IMR-90 (cell line): ENCODE data around the gene CHTF8. TPM values are rescaled to one million over a fixed set of nuclear protein-coding genes. Genes with fewer than 3 reads are reported as not detected.
A peak's percentile ranks its signal among the peaks of the same experiment; 100 is the strongest.

ENCODE experiments used
- ATAC-seq: fragments of 200-7000 bp; cut with Tn5 transposase; 2 replicates; pipeline ENCODE4 v1.9.1; 2020; ENCODE audit warnings: low read depth, mild to moderate bottlenecking, moderate library complexity
- BruUV-seq: library from RNA; stranded (reverse); fragments of 400-500 nt; replicated peaks from 2 replicates; lab custom pipeline; 2021; lab: Mats Ljungman, UMichigan
- CTCF ChIA-PET: fragments of 300-600 bp; formaldehyde crosslinking; extraction: SDS; loops from one replicate; lab custom pipeline; 2021; ENCODE audit warnings: antibody characterized with exemption; lab: Yijun Ruan, JAX
- POLR2A ChIA-PET: fragments of 300-600 bp; sonication (Branson Sonifier 250); formaldehyde crosslinking; loops from one replicate; lab custom pipeline; 2022; ENCODE audit warnings: antibody characterized with exemption; ENCODE audit not compliant: unreplicated experiment; lab: Charles Lee
- DNase-seq: peaks from one replicate; pipeline ENCODE4 v3.0.0; 2013
- H2AFZ ChIP-seq: replicated peaks from 2 replicates; pipeline ENCODE3; 2013; ENCODE audit warnings: low read length, mild to moderate bottlenecking; ENCODE audit not compliant: poor library complexity
- H2AK5ac ChIP-seq: 2 replicates; pipeline ENCODE4 v1.6.1; 2013; ENCODE audit warnings: low read depth, low read length, inconsistent platforms
- H2AK9ac ChIP-seq: replicated peaks from 2 replicates; pipeline ENCODE3; 2013; ENCODE audit warnings: mild to moderate bottlenecking, low read depth, low read length, moderate library complexity; ENCODE audit not compliant: poor library complexity
- H2BK120ac ChIP-seq: 2 replicates; pipeline ENCODE4 v1.6.1; 2013; ENCODE audit warnings: low read depth, low read length, inconsistent platforms
- H2BK15ac ChIP-seq: 3 replicates; pipeline ENCODE4 v1.6.1; 2013; ENCODE audit warnings: low read depth, low read length, inconsistent platforms
- H2BK20ac ChIP-seq: 2 replicates; pipeline ENCODE4 v1.6.1; 2013; ENCODE audit warnings: low read depth, mild to moderate bottlenecking, inconsistent platforms, low read length, moderate library complexity
- H2BK5ac ChIP-seq: 2 replicates; pipeline ENCODE4 v1.6.1; 2013; ENCODE audit warnings: mild to moderate bottlenecking, low read depth, low read length, inconsistent platforms; ENCODE audit not compliant: poor library complexity, severe bottlenecking
- H3K14ac ChIP-seq: replicated peaks from 2 replicates; pipeline ENCODE4 v1.6.1; 2013; ENCODE audit warnings: low read depth, low read length, inconsistent platforms
- H3K18ac ChIP-seq: 2 replicates; pipeline ENCODE4 v1.6.1; 2013; ENCODE audit warnings: low read depth, low read length, control low read depth
- H3K23ac ChIP-seq: 2 replicates; pipeline ENCODE4 v1.6.1; 2013; ENCODE audit warnings: low read depth, low read length, inconsistent platforms
- H3K27ac ChIP-seq: 2 replicates; pipeline ENCODE4 v1.5.1; 2013; ENCODE audit warnings: mild to moderate bottlenecking, control low read depth, low read length; ENCODE audit not compliant: insufficient read depth
- H3K27me3 ChIP-seq: 2 replicates; pipeline ENCODE4 v1.6.1; 2013; ENCODE audit warnings: low read length; ENCODE audit not compliant: control insufficient read depth, insufficient read depth
- H3K36me3 ChIP-seq: 2 replicates; pipeline ENCODE4 v1.6.1; 2013; ENCODE audit warnings: low read length, mixed read lengths; ENCODE audit not compliant: control insufficient read depth, insufficient read depth
- H3K4ac ChIP-seq: 2 replicates; pipeline ENCODE4 v1.6.1; 2013; ENCODE audit warnings: low read depth, low read length, inconsistent platforms
- H3K4me1 ChIP-seq: 2 replicates; pipeline ENCODE4 v1.6.1; 2013; ENCODE audit warnings: low read length, mixed read lengths; ENCODE audit not compliant: control insufficient read depth, insufficient read depth
- H3K4me2 ChIP-seq: 2 replicates; pipeline ENCODE4 v1.6.1; 2013; ENCODE audit warnings: low read depth, mild to moderate bottlenecking, control low read depth, low read length, moderate library complexity
- H3K4me3 ChIP-seq: 2 replicates; pipeline ENCODE4 v1.5.1; 2013; ENCODE audit warnings: low read depth, mild to moderate bottlenecking, control low read depth, low read length, moderate library complexity; ENCODE audit not compliant: insufficient read depth
- H3K56ac ChIP-seq: 2 replicates; pipeline ENCODE4 v1.6.1; 2013; ENCODE audit warnings: low read length, inconsistent platforms; ENCODE audit not compliant: insufficient read depth; ENCODE audit errors: extremely low read depth
- H3K79me1 ChIP-seq, 2 experiments: 2 replicates each; pipeline ENCODE4 v1.6.1; 2013; ENCODE audit warnings: low read length in 2 of 2, inconsistent platforms in 1 of 2, low read depth in 1 of 2
- H3K9ac ChIP-seq: 2 replicates; pipeline ENCODE4 v1.6.1; 2013; ENCODE audit warnings: low read depth, low read length, control low read depth
- H3K9me1 ChIP-seq: 2 replicates; pipeline ENCODE4 v1.6.1; 2013; ENCODE audit warnings: low read length, inconsistent platforms; ENCODE audit not compliant: insufficient read depth
- H3K9me3 ChIP-seq: 2 replicates; pipeline ENCODE4 v1.6.1; 2013; ENCODE audit warnings: low read length; ENCODE audit not compliant: control insufficient read depth, insufficient read depth
- H4K20me1 ChIP-seq: 2 replicates; pipeline ENCODE4 v1.6.1; 2013; ENCODE audit warnings: low read length, inconsistent platforms; ENCODE audit not compliant: insufficient read depth
- H4K5ac ChIP-seq: 2 replicates; pipeline ENCODE4 v1.6.1; 2013; ENCODE audit warnings: mild to moderate bottlenecking, low read depth, low read length, control low read depth
- H4K8ac ChIP-seq, 2 experiments: 2 replicates each; pipeline ENCODE4 v1.6.1; 2013; ENCODE audit warnings: low read depth in 2 of 2, low read length in 2 of 2, control low read depth in 1 of 2, inconsistent platforms in 1 of 2
- H4K91ac ChIP-seq: 2 replicates; pipeline ENCODE4 v1.6.1; 2013; ENCODE audit warnings: low read depth, low read length, inconsistent platforms; ENCODE audit not compliant: insufficient read depth
- BHLHE40 ChIP-seq: fragments of 150-350 bp; IDR thresholded peaks from 2 replicates; pipeline ENCODE4 v1.6.1; 2016; ENCODE audit warnings: mild to moderate bottlenecking, low read depth, low read length
- CEBPB ChIP-seq: IDR thresholded peaks from 2 replicates; pipeline ENCODE4 v1.6.1; 2012; ENCODE audit warnings: low read depth, low read length, improper control_type of control experiment
- CHD1 ChIP-seq: IDR thresholded peaks from 2 replicates; pipeline ENCODE4 v1.6.1; 2012; ENCODE audit warnings: low read depth, low read length, improper control_type of control experiment
- CTCF ChIP-seq: conservative IDR thresholded peaks from 2 replicates; pipeline ENCODE4 v1.5.1; 2012; ENCODE audit warnings: mild to moderate bottlenecking, low read depth, low read length, improper control_type of control experiment
- MAFK ChIP-seq: IDR thresholded peaks from 2 replicates; pipeline ENCODE4 v1.6.1; 2012; ENCODE audit warnings: low read depth, low read length, improper control_type of control experiment
- MXI1 ChIP-seq: IDR thresholded peaks from 2 replicates; pipeline ENCODE4 v1.6.1; 2012; ENCODE audit warnings: low read depth, mild to moderate bottlenecking, low read length, moderate library complexity, borderline replicate concordance
- NFE2L2 ChIP-seq: fragments of 150-350 bp; IDR thresholded peaks from 2 replicates; pipeline ENCODE4 v1.6.1; 2016; ENCODE audit warnings: low read depth, mild to moderate bottlenecking, low read length
- POLR2A ChIP-seq: IDR thresholded peaks from 2 replicates; pipeline ENCODE4 v1.6.1; 2012; ENCODE audit warnings: mild to moderate bottlenecking, low read depth, low read length
- RCOR1 ChIP-seq: IDR thresholded peaks from 2 replicates; pipeline ENCODE4 v1.6.1; 2012; ENCODE audit warnings: mild to moderate bottlenecking, low read length, improper control_type of control experiment; ENCODE audit not compliant: insufficient replicate concordance
- RFX5 ChIP-seq: IDR thresholded peaks from 2 replicates; pipeline ENCODE4 v1.8.0; 2012; ENCODE audit warnings: low read depth, mild to moderate bottlenecking, low read length, moderate library complexity
- SMC3 ChIP-seq: fragments of 150-350 bp; IDR thresholded peaks from 2 replicates; pipeline ENCODE4 v1.6.1; 2016; ENCODE audit warnings: low read depth, mild to moderate bottlenecking, antibody characterized with exemption, low read length, moderate library complexity
- USF2 ChIP-seq: fragments of 150-350 bp; IDR thresholded peaks from 2 replicates; pipeline ENCODE4 v1.6.1; 2017; ENCODE audit warnings: mild to moderate bottlenecking, antibody characterized with exemption, low read length, low read depth
- dilution Hi-C: fragments of 300-500 bp; cut with HindIII; formaldehyde crosslinking; loops from one replicate; pipeline ENCODE4 v1.14.3; 2018; ENCODE audit warnings: low sequenced_read_pairs; ENCODE audit not compliant: unreplicated experiment
- in situ Hi-C: fragments of 300-500 bp; cut with MboI; formaldehyde crosslinking; loops from 3 replicates; pipeline ENCODE4 v1.14.3; 2019; ENCODE audit warnings: low sequenced_read_pairs, inconsistent platforms, mixed read lengths
- intact Hi-C: fragments of 100-400 bp; cut with micrococcal nuclease; formaldehyde crosslinking; loops from 2 replicates; pipeline ENCODE4 v1.10.0; 2022
- polyA plus RNA-seq, 3 experiments: library from polyadenylated mRNA; depleted of rRNA; stranded (reverse); fragments of >200 nt; gene quantifications; 2 replicates each; pipeline ENCODE4 v1.2.3, GENCODE V29; 2012; ENCODE audit warnings: low replicate concordance in 1 of 3
- total RNA-seq: library from RNA; depleted of rRNA; stranded (reverse); fragments of >200 nt; gene quantifications from 2 replicates; pipeline ENCODE4 v1.2.3, GENCODE V29; 2012

CHTF8 gene
- total and polyA plus RNA-seq, 2 of the 4 experiments (the other 2 are of a cell fraction): 47.1 to 122 TPM

- intact Hi-C loops (no loop called here), dilution Hi-C loops (no loop called here), in situ Hi-C loops (no loop called here)
- Histone ChIP-seq H3K4me2 (peak overlapping the region; percentile 32; the same call in 1 of the 2 replicates), H3K4me3 (no peak overlapping the region), H2BK120ac (peak overlapping the region; percentile 45; the same call in 1 of the 2 replicates), H3K27ac (peak overlapping the region; percentile 83; the same call in 1 of the 2 replicates), H2BK20ac (peak overlapping the region; percentile 56; the same call in 1 of the 2 replicates), H3K9me1 (peaks cover 16% of the 10 kb centered on the region), H2AK5ac (peak overlapping the region; percentile 57; the same call in 1 of the 2 replicates), H3K9ac (no peak overlapping the region), H3K79me1 (peaks cover 0 to 12% of the 10 kb centered on the region in 2 experiments; a peak in 1 of 4 replicates), H4K20me1 (no peaks in the 10 kb centered on the region), H2BK15ac (no peak overlapping the region), H2BK5ac (peak overlapping the region; percentile 4), H2AFZ (no peak overlapping the region), H3K18ac (peak overlapping the region; percentile 72), H4K91ac (no peak overlapping the region), H4K8ac (no peak overlapping the region), H2AK9ac (no peak overlapping the region), H3K36me3 (peaks cover 1% of the 10 kb centered on the region; the same call in 1 of the 2 replicates), H3K14ac (0 out of 2 replicates have a peak overlapping the region, but pooled peaks have one; percentile 15), H4K5ac (no peak overlapping the region; the same call in 1 of the 2 replicates), H3K23ac (no peak overlapping the region), H3K4me1 (peaks cover 13% of the 10 kb centered on the region), H3K9me3 (no peaks in the 10 kb centered on the region), H3K56ac (no peak overlapping the region), H3K4ac (peak overlapping the region; percentile 63), H3K27me3 (no peaks in the 10 kb centered on the region)
- no TSS peak for BruUV-seq
- no peak for ATAC-seq
- TF ChIP-seq CTCF: no peak
- no peak for TF ChIP-seq MAFK
- TF ChIP-seq CEBPB: no peak
- TF ChIP-seq RFX5: no peak
- TF ChIP-seq MXI1: no peak
- TF ChIP-seq POLR2A: no peak
- TF ChIP-seq RCOR1: no peak
- TF ChIP-seq USF2: no peak
- TF ChIP-seq SMC3: no peak
- no peak for TF ChIP-seq CHD1
- no peak for TF ChIP-seq NFE2L2
- TF ChIP-seq BHLHE40: no peak
- CTCF ChIA-PET: interaction anchor here (1.1 kb wide), 1 partner anchor 13 kb away, joined by 4 read pairs; no protein-coding TSS in a partner anchor
- DNase-seq: no peak
- POLR2A ChIA-PET: interaction anchor here (0.6 kb wide), 1 partner anchor 202 kb away, joined by 4 read pairs; no protein-coding TSS in a partner anchor
These were observed 47.6 kb upstream of the CHTF8 start for GRCh38 chr16:69180011-69180338.
